ENCODE measurements around the gene RAB6B. TPM values are rescaled to one million over a fixed set of nuclear protein-coding genes. Genes with fewer than 3 reads are reported as not detected.

Gene RAB6B
- total and polyA plus RNA-seq, 2 of the 8 experiments (the other 6 are each of a cell fraction or from before 2014, with no cell fraction given) = 7.9 to 15.6 TPM

DNA sequence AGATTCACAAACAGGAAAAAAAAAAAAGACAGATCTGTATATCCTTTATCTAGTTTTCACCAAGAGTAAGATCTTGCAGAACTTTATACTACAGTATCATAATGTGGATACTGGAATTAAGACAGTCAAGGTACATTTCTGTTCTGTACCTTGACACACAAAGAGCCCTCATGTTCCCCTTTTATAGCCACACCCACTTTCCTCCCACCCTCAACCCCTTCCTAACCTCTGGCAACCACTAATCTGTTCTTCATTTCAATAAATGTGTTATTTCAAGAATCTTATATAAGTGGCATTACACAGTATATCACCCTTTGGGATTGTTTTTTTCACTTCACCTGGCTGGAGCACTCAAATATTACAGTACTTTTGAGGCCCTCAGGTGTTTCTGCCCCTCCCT lies 3.6 kb upstream of the RAB6B start:
- H2BK5ac ChIP-seq (ENCODE audit: low read depth, low read length) = no peak overlapping the region
- no peak overlapping the region for H4K5ac ChIP-seq (ENCODE audit: insufficient read length, low read depth, low read length)
- no peak overlapping the region for H3K14ac ChIP-seq (ENCODE audit: insufficient read length)
- H3K23ac ChIP-seq (ENCODE audit: insufficient read length) = no peak overlapping the region
- H2BK15ac ChIP-seq (ENCODE audit: low read length) = no peak overlapping the region
- no peak overlapping the region for H2AFZ ChIP-seq (ENCODE audit: low read length)
- ChIA-PET CTCF (ENCODE audit: partially characterized antibody) (interaction anchor here (0.8 to 1.9 kb wide), 6 partner anchors 9 to 81 kb away, joined by 3 to 9 read pairs (median 4); no protein-coding TSS in a partner anchor), POLR2A (ENCODE audit: partially characterized antibody) (no interaction called here)
- H3K4me2 ChIP-seq (ENCODE audit: insufficient read depth in 1 of 2, low read depth in 2 of 2, low read length in 2 of 2) = no peak overlapping the region
- H3K23me2 ChIP-seq (ENCODE audit: low read depth, low read length) = peaks cover 14% of the 10 kb centered on the region; the same call in 1 of the 2 replicates
- H3K27ac ChIP-seq (ENCODE audit: low read depth, low read length) = no peak overlapping the region
- no peak overlapping the region for H4K8ac ChIP-seq (ENCODE audit: extremely low read depth, insufficient read depth, low read length)
- no peak overlapping the region for H2BK20ac ChIP-seq (ENCODE audit: low read length)
- no peak overlapping the region for H3K9ac ChIP-seq (replicated peaks in 1 of 4; ENCODE audit: extremely low read depth in 1 of 4, low read depth in 3 of 4, low read length in 3 of 4)
- no peak overlapping the region for H3K56ac ChIP-seq (replicated peaks; ENCODE audit: insufficient read length, low read depth, low read length)
- H3K4me3 ChIP-seq (ENCODE audit: extremely low read depth in 1 of 4, insufficient read depth in 2 of 4, low read depth in 3 of 4, low read length in 4 of 4) = no peak overlapping the region
- no peaks in the 10 kb centered on the region for H3K9me3 ChIP-seq (ENCODE audit: insufficient read depth in 2 of 2, low read depth in 1 of 2, low read length in 1 of 2)
- no peak overlapping the region for H2BK12ac ChIP-seq (ENCODE audit: low read depth, low read length)
- peaks cover 0 to 8% (median 3%) of the 10 kb centered on the region in 4 experiments; a peak in 3 of 7 replicates for H3K4me1 ChIP-seq (replicated peaks in 1 of 4; ENCODE audit: control insufficient read depth in 3 of 4, insufficient read depth in 4 of 4, low read length in 3 of 4)
- no peaks in the 10 kb centered on the region for H4K20me1 ChIP-seq (replicated peaks in 1 of 2; ENCODE audit: control insufficient read depth in 1 of 2, insufficient read depth in 2 of 2, low read length in 2 of 2)
- no peak overlapping the region for H3K4ac ChIP-seq (replicated peaks; ENCODE audit: insufficient read length, low read depth, low read length)
- FAIRE-seq (no peak), DNase-seq (ENCODE audit: low read depth in 1 of 2, low spot score in 2 of 2) (no peak)
- H3K27me3 ChIP-seq (replicated peaks in 1 of 4; ENCODE audit: control insufficient read depth in 3 of 4, extremely low read depth in 1 of 4, insufficient read depth in 3 of 4, low read length in 3 of 4) = peaks cover 12 to 29% (median 22%) of the 10 kb centered on the region in 4 experiments
- H3K79me1 ChIP-seq (ENCODE audit: low read depth, low read length) = no peaks in the 10 kb centered on the region
- no peak overlapping the region for H3K18ac ChIP-seq (ENCODE audit: extremely low read depth, low read length)
- H3K79me2 ChIP-seq (ENCODE audit: control insufficient read depth in 1 of 2, insufficient read depth in 2 of 2, low read length in 2 of 2) = no peaks in the 10 kb centered on the region
- TF ChIP-seq RXRA (IDR thresholded peaks at IDR 0.05; ENCODE audit: insufficient read depth, low read depth, low read length) = no peak
- TF ChIP-seq E2F6 (IDR thresholded peaks at IDR 0.05) = no peak
- TF ChIP-seq BCL11A (IDR thresholded peaks at IDR 0.05; ENCODE audit: low read depth in 2 of 2, low read length in 2 of 2) = no peak
- TF ChIP-seq RBBP5 (IDR thresholded peaks at IDR 0.05; ENCODE audit: borderline replicate concordance, low read depth, low read length) = no peak
- H2AK5ac ChIP-seq (ENCODE audit: low read depth, low read length) = no peak overlapping the region
- no peak overlapping the region for H4K91ac ChIP-seq (replicated peaks; ENCODE audit: insufficient read length, low read length)
- H3K36me3 ChIP-seq (ENCODE audit: control insufficient read depth in 2 of 4, insufficient read depth in 4 of 4, low read length in 3 of 4) = no peaks in the 10 kb centered on the region
- no peak overlapping the region for H2BK120ac ChIP-seq (replicated peaks; ENCODE audit: low read depth, low read length)

All from H1 (cell line).